Measurements from ENCODE around the gene SRI. TPM values are rescaled to one million over a fixed set of nuclear protein-coding genes. Genes with fewer than 3 reads are reported as not detected.

The SRI gene
- 80.6 and 135 TPM in 2 replicates for total RNA-seq

GRCh38 chr7:88219781-88220747 is at the start of gene SRI:
Gene SRI (minus strand): TSS chr7:88220038. CDS start chr7:88220026, 12 bp downstream.

Other genes starting within 250 kb of the SRI start
- gene STEAP4, start 86.9 kb upstream of the SRI start, total RNA-seq: 0.71 and 4.6 TPM in 2 replicates

All from smooth muscle cell of bladder (primary cell).